ENCODE measurements around the gene MAP3K12.
"Not testable (repeated sequence)": the region's sequence is repeated elsewhere in the genome, so short reads cannot be mapped to it uniquely, and the experiment has no call there.

The MAP3K12 gene

GRCh38 chr12:53441040-53441833, 58.0 kb downstream of the MAP3K12 start, which contains the start of gene PRR13:
Gene PRR13 (plus strand): TSS chr12:53441734. CDS start chr12:53442715, 981 bp downstream.
- no peak for TF ChIP-seq CTCF (IDR thresholded peaks at IDR 0.05; ENCODE audit: insufficient read depth, low read length, poor library complexity, severe bottlenecking)
- H3K27me3 ChIP-seq (replicated peaks; ENCODE audit: control insufficient read depth, insufficient read depth, low read length) = no peaks in the 10 kb centered on the region

GRCh38 chr12:53439582-53439981, 59.7 kb downstream of the MAP3K12 start:
- H3K27me3 ChIP-seq (replicated peaks; ENCODE audit: control insufficient read depth, insufficient read depth, low read length); H3K36me3 ChIP-seq (ENCODE audit: control insufficient read depth, insufficient read depth, low read length): not testable (repeated sequence)

More at GRCh38 chr12:53441040-53441833, 58.0 kb downstream of the MAP3K12 start, which contains the start of gene PRR13:
- peak; percentile 93 for DNase-seq (ENCODE audit: extremely low read depth, insufficient read length)
- H3K36me3 ChIP-seq (ENCODE audit: control insufficient read depth, insufficient read depth, low read length) = peaks cover 10% of the 10 kb centered on the region
- peak within 1 kb of the TSS; percentile 78 for H3K4me3 ChIP-seq (replicated peaks; ENCODE audit: low read depth, low read length)

GRCh38 chr12:53435326-53435725, 63.9 kb downstream of the MAP3K12 start:
- not testable (repeated sequence) for H3K36me3 ChIP-seq (ENCODE audit: control insufficient read depth, insufficient read depth, low read length); DNase-seq (ENCODE audit: extremely low read depth, insufficient read length); H3K4me3 ChIP-seq (replicated peaks; ENCODE audit: low read depth, low read length); H3K27me3 ChIP-seq (replicated peaks; ENCODE audit: control insufficient read depth, insufficient read depth, low read length)

More at GRCh38 chr12:53439582-53439981, 59.7 kb downstream of the MAP3K12 start:
- DNase-seq (ENCODE audit: extremely low read depth, insufficient read length); H3K4me3 ChIP-seq (replicated peaks; ENCODE audit: low read depth, low read length): not testable (repeated sequence)

- Histone ChIP-seq H3K36me3 (ENCODE audit: control insufficient read depth, insufficient read depth, low read length) (no peaks in the 10 kb centered on the region), H3K27me3 (replicated peaks; ENCODE audit: control insufficient read depth, insufficient read depth, low read length) (no peaks in the 10 kb centered on the region), H3K4me3 (replicated peaks; ENCODE audit: low read depth, low read length) (no peak overlapping the region)
- DNase-seq (ENCODE audit: extremely low read depth, insufficient read length) = no peak
- TF ChIP-seq CTCF (IDR thresholded peaks at IDR 0.05; ENCODE audit: insufficient read depth, low read length, poor library complexity, severe bottlenecking) = no peak
Measured at GRCh38 chr12:53431187-53431586, 68.1 kb downstream of the MAP3K12 start.

GRCh38 chr12:53430116-53430515, 69.1 kb downstream of the MAP3K12 start:
- no peak for TF ChIP-seq CTCF (IDR thresholded peaks at IDR 0.05; ENCODE audit: insufficient read depth, low read length, poor library complexity, severe bottlenecking)
- DNase-seq (ENCODE audit: extremely low read depth, insufficient read length) = no peak
- Histone ChIP-seq H3K36me3 (ENCODE audit: control insufficient read depth, insufficient read depth, low read length) (no peaks in the 10 kb centered on the region), H3K27me3 (replicated peaks; ENCODE audit: control insufficient read depth, insufficient read depth, low read length) (no peaks in the 10 kb centered on the region), H3K4me3 (replicated peaks; ENCODE audit: low read depth, low read length) (no peak overlapping the region)

All from GM06990 (cell line).